Measurements from ENCODE around the gene ARSG.

ARSG gene

GRCh38 chr17:68294617-68295016 lies 3.3 kb downstream of the ARSG start:
- Histone ChIP-seq H3K27me3 (ENCODE audit: insufficient read depth, low read length) (no peaks in the 10 kb centered on the region; the same call in 1 of the 2 replicates), H3K36me3 (ENCODE audit: insufficient read depth, low read length) (no peaks in the 10 kb centered on the region), H2AFZ (ENCODE audit: low read length, unreplicated experiment) (no peak overlapping the region), H3K4me1 (ENCODE audit: control insufficient read depth, insufficient read depth, low read length, unreplicated experiment) (no peaks in the 10 kb centered on the region), H3K4me3 (ENCODE audit: low read depth, low read length) (no peak overlapping the region), H3K27ac (ENCODE audit: low read depth, low read length) (no peak overlapping the region), H3K79me2 (ENCODE audit: control insufficient read depth, insufficient read depth, low read length, unreplicated experiment) (no peaks in the 10 kb centered on the region)

GRCh38 chr17:68295086-68295485 lies 3.8 kb downstream of the ARSG start:
- Histone ChIP-seq H2AFZ (ENCODE audit: low read length, unreplicated experiment) (no peak overlapping the region), H3K36me3 (ENCODE audit: insufficient read depth, low read length) (no peaks in the 10 kb centered on the region), H3K27ac (ENCODE audit: low read depth, low read length) (no peak overlapping the region), H3K79me2 (ENCODE audit: control insufficient read depth, insufficient read depth, low read length, unreplicated experiment) (no peaks in the 10 kb centered on the region), H3K4me1 (ENCODE audit: control insufficient read depth, insufficient read depth, low read length, unreplicated experiment) (no peaks in the 10 kb centered on the region), H3K4me3 (ENCODE audit: low read depth, low read length) (no peak overlapping the region), H3K27me3 (ENCODE audit: insufficient read depth, low read length) (no peaks in the 10 kb centered on the region; the same call in 1 of the 2 replicates)

- Histone ChIP-seq H3K79me2 (ENCODE audit: control insufficient read depth, insufficient read depth, low read length, unreplicated experiment) (no peaks in the 10 kb centered on the region), H3K4me3 (ENCODE audit: low read depth, low read length) (no peak overlapping the region), H3K36me3 (ENCODE audit: insufficient read depth, low read length) (no peaks in the 10 kb centered on the region), H3K27me3 (ENCODE audit: insufficient read depth, low read length) (no peaks in the 10 kb centered on the region), H3K27ac (ENCODE audit: low read depth, low read length) (no peak overlapping the region), H3K4me1 (ENCODE audit: control insufficient read depth, insufficient read depth, low read length, unreplicated experiment) (no peaks in the 10 kb centered on the region), H2AFZ (ENCODE audit: low read length, unreplicated experiment) (no peak overlapping the region)
These were observed 5.2 kb downstream of the ARSG start for GRCh38 chr17:68296217-68297191.

- no peak overlapping the region for H2AFZ ChIP-seq (ENCODE audit: low read length, unreplicated experiment)
- no peak overlapping the region for H3K27ac ChIP-seq (ENCODE audit: low read depth, low read length)
- no peaks in the 10 kb centered on the region for H3K36me3 ChIP-seq (ENCODE audit: insufficient read depth, low read length)
- H3K4me3 ChIP-seq (ENCODE audit: low read depth, low read length) = no peak overlapping the region
- no peaks in the 10 kb centered on the region for H3K4me1 ChIP-seq (ENCODE audit: control insufficient read depth, insufficient read depth, low read length, unreplicated experiment)
- no peaks in the 10 kb centered on the region for H3K79me2 ChIP-seq (ENCODE audit: control insufficient read depth, insufficient read depth, low read length, unreplicated experiment)
- H3K27me3 ChIP-seq (ENCODE audit: insufficient read depth, low read length) = no peaks in the 10 kb centered on the region
These were observed 5.9 kb downstream of the ARSG start for GRCh38 chr17:68297195-68297594.

- Histone ChIP-seq H3K27ac (ENCODE audit: low read depth, low read length) (no peak overlapping the region), H3K79me2 (ENCODE audit: control insufficient read depth, insufficient read depth, low read length, unreplicated experiment) (no peaks in the 10 kb centered on the region), H3K27me3 (ENCODE audit: insufficient read depth, low read length) (no peaks in the 10 kb centered on the region), H3K36me3 (ENCODE audit: insufficient read depth, low read length) (no peaks in the 10 kb centered on the region), H3K4me3 (ENCODE audit: low read depth, low read length) (no peak overlapping the region), H3K4me1 (ENCODE audit: control insufficient read depth, insufficient read depth, low read length, unreplicated experiment) (no peaks in the 10 kb centered on the region), H2AFZ (ENCODE audit: low read length, unreplicated experiment) (no peak overlapping the region)
These were observed 7.3 kb downstream of the ARSG start for GRCh38 chr17:68298601-68299000.

GRCh38 chr17:68299817-68300216 lies 8.5 kb downstream of the ARSG start:
- Histone ChIP-seq H3K36me3 (ENCODE audit: insufficient read depth, low read length) (no peaks in the 10 kb centered on the region), H3K4me3 (ENCODE audit: low read depth, low read length) (no peak overlapping the region), H3K27ac (ENCODE audit: low read depth, low read length) (no peak overlapping the region), H3K79me2 (ENCODE audit: control insufficient read depth, insufficient read depth, low read length, unreplicated experiment) (no peaks in the 10 kb centered on the region), H2AFZ (ENCODE audit: low read length, unreplicated experiment) (no peak overlapping the region), H3K27me3 (ENCODE audit: insufficient read depth, low read length) (no peaks in the 10 kb centered on the region), H3K4me1 (ENCODE audit: control insufficient read depth, insufficient read depth, low read length, unreplicated experiment) (no peaks in the 10 kb centered on the region)

- Histone ChIP-seq H3K4me3 (ENCODE audit: low read depth, low read length) (no peak overlapping the region), H3K79me2 (ENCODE audit: control insufficient read depth, insufficient read depth, low read length, unreplicated experiment) (no peaks in the 10 kb centered on the region), H3K36me3 (ENCODE audit: insufficient read depth, low read length) (no peaks in the 10 kb centered on the region), H3K27me3 (ENCODE audit: insufficient read depth, low read length) (no peaks in the 10 kb centered on the region), H3K27ac (ENCODE audit: low read depth, low read length) (no peak overlapping the region), H2AFZ (ENCODE audit: low read length, unreplicated experiment) (no peak overlapping the region), H3K4me1 (ENCODE audit: control insufficient read depth, insufficient read depth, low read length, unreplicated experiment) (no peaks in the 10 kb centered on the region)
These were observed 10.2 kb downstream of the ARSG start for GRCh38 chr17:68301438-68301959.

GRCh38 chr17:68302066-68302564 lies 10.8 kb downstream of the ARSG start:
- H3K79me2 ChIP-seq (ENCODE audit: control insufficient read depth, insufficient read depth, low read length, unreplicated experiment) = no peaks in the 10 kb centered on the region
- no peaks in the 10 kb centered on the region for H3K36me3 ChIP-seq (ENCODE audit: insufficient read depth, low read length)
- H3K4me3 ChIP-seq (ENCODE audit: low read depth, low read length) = no peak overlapping the region
- H3K27ac ChIP-seq (ENCODE audit: low read depth, low read length) = no peak overlapping the region
- no peaks in the 10 kb centered on the region for H3K27me3 ChIP-seq (ENCODE audit: insufficient read depth, low read length)
- H3K4me1 ChIP-seq (ENCODE audit: control insufficient read depth, insufficient read depth, low read length, unreplicated experiment) = no peaks in the 10 kb centered on the region
- H2AFZ ChIP-seq (ENCODE audit: low read length, unreplicated experiment) = no peak overlapping the region

GRCh38 chr17:68302666-68303065 lies 11.4 kb downstream of the ARSG start:
- Histone ChIP-seq H3K27ac (ENCODE audit: low read depth, low read length) (no peak overlapping the region), H3K79me2 (ENCODE audit: control insufficient read depth, insufficient read depth, low read length, unreplicated experiment) (no peaks in the 10 kb centered on the region), H2AFZ (ENCODE audit: low read length, unreplicated experiment) (no peak overlapping the region), H3K36me3 (ENCODE audit: insufficient read depth, low read length) (no peaks in the 10 kb centered on the region), H3K27me3 (ENCODE audit: insufficient read depth, low read length) (no peaks in the 10 kb centered on the region), H3K4me1 (ENCODE audit: control insufficient read depth, insufficient read depth, low read length, unreplicated experiment) (no peaks in the 10 kb centered on the region), H3K4me3 (ENCODE audit: low read depth, low read length) (no peak overlapping the region)

- Histone ChIP-seq H2AFZ (ENCODE audit: low read length, unreplicated experiment) (no peak overlapping the region), H3K4me1 (ENCODE audit: control insufficient read depth, insufficient read depth, low read length, unreplicated experiment) (no peaks in the 10 kb centered on the region), H3K27me3 (ENCODE audit: insufficient read depth, low read length) (no peaks in the 10 kb centered on the region), H3K79me2 (ENCODE audit: control insufficient read depth, insufficient read depth, low read length, unreplicated experiment) (no peaks in the 10 kb centered on the region), H3K27ac (ENCODE audit: low read depth, low read length) (no peak overlapping the region), H3K4me3 (ENCODE audit: low read depth, low read length) (no peak overlapping the region), H3K36me3 (ENCODE audit: insufficient read depth, low read length) (no peaks in the 10 kb centered on the region)
These were observed 13.4 kb downstream of the ARSG start for GRCh38 chr17:68304706-68305105.

GRCh38 chr17:68305142-68305541 lies 13.8 kb downstream of the ARSG start:
- no peaks in the 10 kb centered on the region for H3K36me3 ChIP-seq (ENCODE audit: insufficient read depth, low read length)
- H3K4me3 ChIP-seq (ENCODE audit: low read depth, low read length) = no peak overlapping the region
- no peaks in the 10 kb centered on the region for H3K27me3 ChIP-seq (ENCODE audit: insufficient read depth, low read length)
- H2AFZ ChIP-seq (ENCODE audit: low read length, unreplicated experiment) = no peak overlapping the region
- H3K4me1 ChIP-seq (ENCODE audit: control insufficient read depth, insufficient read depth, low read length, unreplicated experiment) = no peaks in the 10 kb centered on the region
- H3K27ac ChIP-seq (ENCODE audit: low read depth, low read length) = no peak overlapping the region
- no peaks in the 10 kb centered on the region for H3K79me2 ChIP-seq (ENCODE audit: control insufficient read depth, insufficient read depth, low read length, unreplicated experiment)

All from ACC112 (cell line).